ENCODE data around the gene DCHS1.

GRCh38 chr11:6584528-6584927 lies 71.1 kb downstream of the DCHS1 start:
- TF ChIP-seq EZH2 (IDR thresholded peaks at IDR 0.05; ENCODE audit: insufficient read depth, poor library complexity, severe bottlenecking) (no peak), EZH2phosphoT487 (IDR thresholded peaks at IDR 0.05; ENCODE audit: insufficient read depth, low read depth) (no peak)
